DND-41 (cell line): ENCODE data around the gene P2RY8.

Experiments used
- ATAC-seq: fragments of 200-7000 bp; cut with Tn5 transposase; 3 replicates; pipeline ENCODE4 v1.9.1; 2021; ENCODE audit warnings: low read depth; ENCODE audit not compliant: insufficient read depth
- DNase-seq: peaks from one replicate; pipeline ENCODE4 v3.0.0-alpha.2; 2020
- H2AFZ ChIP-seq: 2 replicates; pipeline ENCODE4 v1.6.0; 2012; ENCODE audit warnings: low read depth, low read length
- H3K27ac ChIP-seq: 2 replicates; pipeline ENCODE4 v1.5.1; 2012; ENCODE audit warnings: low read length, inconsistent platforms
- H3K27me3 ChIP-seq: fragments of 200-600 bp; sonication (generic); 2 replicates; pipeline ENCODE4 v1.6.0; 2012; ENCODE audit warnings: low read length, mild to moderate bottlenecking, inconsistent platforms; ENCODE audit not compliant: insufficient read depth, poor library complexity
- H3K36me3 ChIP-seq: 2 replicates; pipeline ENCODE4 v1.5.1; 2012; ENCODE audit warnings: low read length, inconsistent platforms; ENCODE audit not compliant: insufficient read depth
- H3K4me1 ChIP-seq: 2 replicates; pipeline ENCODE4 v1.5.1; 2012; ENCODE audit warnings: mild to moderate bottlenecking, low read length; ENCODE audit not compliant: insufficient read depth
- H3K4me2 ChIP-seq: 2 replicates; pipeline ENCODE4 v1.6.0; 2012; ENCODE audit warnings: mild to moderate bottlenecking, moderate library complexity, low read length, inconsistent platforms; ENCODE audit not compliant: insufficient read depth
- H3K4me3 ChIP-seq, 2 experiments: fragments of 200-600 bp in 1 of 2; shearing (Covaris generic) in 1 of 2; 2 replicates each; pipeline ENCODE4 v1.5.1; 2012 to 2016; ENCODE audit warnings: inconsistent platforms in 2 of 2, low read length in 2 of 2, mild to moderate bottlenecking in 2 of 2, low read depth in 1 of 2, moderate library complexity in 1 of 2
- H3K79me2 ChIP-seq: 2 replicates; pipeline ENCODE4 v1.6.0; 2012; ENCODE audit warnings: low read length, inconsistent platforms; ENCODE audit not compliant: insufficient read depth
- H3K9ac ChIP-seq: 2 replicates; pipeline ENCODE4 v1.6.0; 2012; ENCODE audit warnings: low read depth, mild to moderate bottlenecking, inconsistent platforms, low read length, moderate library complexity
- H3K9me3 ChIP-seq: 2 replicates; pipeline ENCODE4 v1.5.1; 2012; ENCODE audit warnings: low read length, moderate library complexity, mild to moderate bottlenecking, inconsistent platforms; ENCODE audit not compliant: insufficient read depth, severe bottlenecking
- H4K20me1 ChIP-seq: 2 replicates; pipeline ENCODE4 v1.6.0; 2012; ENCODE audit warnings: low read length; ENCODE audit not compliant: insufficient read depth
- CTCF ChIP-seq: IDR thresholded peaks from 2 replicates; pipeline ENCODE4 v1.5.1; 2012; ENCODE audit warnings: borderline replicate concordance, low read length, moderate library complexity, mild to moderate bottlenecking; ENCODE audit not compliant: poor library complexity, severe bottlenecking; ENCODE audit errors: extremely low read depth
- EZH2 ChIP-seq: IDR thresholded peaks from 3 replicates; pipeline ENCODE4 v1.6.1; 2012; ENCODE audit warnings: borderline replicate concordance, low read depth, mild to moderate bottlenecking, moderate library complexity, low read length, inconsistent platforms; ENCODE audit not compliant: severe bottlenecking

The P2RY8 gene

GRCh38 chrX:1462110-1462509 is 74.9 kb downstream of the P2RY8 start:
- no peak for TF ChIP-seq EZH2
- TF ChIP-seq CTCF: no peak
- no peaks in the 10 kb centered on the region for H3K27me3 ChIP-seq
- peaks cover 38% of the 10 kb centered on the region for H4K20me1 ChIP-seq
- no peak overlapping the region for H2AFZ ChIP-seq
- H3K9ac ChIP-seq: no peak overlapping the region
- H3K79me2 ChIP-seq: peaks cover 31% of the 10 kb centered on the region
- H3K36me3 ChIP-seq: peaks cover 46% of the 10 kb centered on the region
- no peak overlapping the region for H3K4me3 ChIP-seq
- no peak overlapping the region for H3K27ac ChIP-seq
- DNase-seq: no peak
- H3K4me2 ChIP-seq: no peak overlapping the region
- H3K9me3 ChIP-seq: no peaks in the 10 kb centered on the region
- ATAC-seq: no peak
- H3K4me1 ChIP-seq: no peaks in the 10 kb centered on the region

- Histone ChIP-seq H3K79me2 (peaks cover 18% of the 10 kb centered on the region), H3K27me3 (no peaks in the 10 kb centered on the region), H3K36me3 (no peaks in the 10 kb centered on the region; the same call in 1 of the 2 replicates), H3K4me2 (no peak overlapping the region), H3K9ac (no peak overlapping the region), H4K20me1 (peaks cover 15% of the 10 kb centered on the region), H3K9me3 (no peaks in the 10 kb centered on the region), H3K4me3 (no peak overlapping the region), H3K4me1 (peaks cover 33% of the 10 kb centered on the region), H2AFZ (no peak overlapping the region), H3K27ac (no peak overlapping the region)
- DNase-seq: no peak
- no peak for ATAC-seq
- TF ChIP-seq EZH2 (no peak), CTCF (no peak)
Measured at GRCh38 chrX:1455948-1456280, 81.1 kb downstream of the P2RY8 start.

GRCh38 chrX:1453951-1454785 is 82.8 kb downstream of the P2RY8 start:
- peak overlapping the region; percentile 57 for H3K27ac ChIP-seq
- H3K79me2 ChIP-seq: peaks cover 35% of the 10 kb centered on the region
- peaks cover 7% of the 10 kb centered on the region; the same call in 1 of the 2 replicates for H3K36me3 ChIP-seq
- peak overlapping the region; percentile 69 for H3K4me2 ChIP-seq
- peak overlapping the region; percentile 56 for H3K9ac ChIP-seq
- peaks cover 15% of the 10 kb centered on the region for H4K20me1 ChIP-seq
- H3K27me3 ChIP-seq: no peaks in the 10 kb centered on the region
- ATAC-seq: peak; percentile 76
- peaks cover 39% of the 10 kb centered on the region for H3K4me1 ChIP-seq
- DNase-seq: peak; percentile 94
- peaks cover 4% of the 10 kb centered on the region for H3K9me3 ChIP-seq
- H3K4me3 ChIP-seq: peak overlapping the region in 1 of 2 experiments; percentile 72; a peak in 2 of 4 replicates
- TF ChIP-seq EZH2 (no peak), CTCF (peak; percentile 99)
- no peak overlapping the region for H2AFZ ChIP-seq
